Measurements from ENCODE around the gene SMURF1.
A peak's percentile ranks its signal among the peaks of the same experiment; 100 is the strongest.
"Not testable (repeated sequence)": the region's sequence is repeated elsewhere in the genome, so short reads cannot be mapped to it uniquely, and the experiment has no call there.

The SMURF1 gene

DNA sequence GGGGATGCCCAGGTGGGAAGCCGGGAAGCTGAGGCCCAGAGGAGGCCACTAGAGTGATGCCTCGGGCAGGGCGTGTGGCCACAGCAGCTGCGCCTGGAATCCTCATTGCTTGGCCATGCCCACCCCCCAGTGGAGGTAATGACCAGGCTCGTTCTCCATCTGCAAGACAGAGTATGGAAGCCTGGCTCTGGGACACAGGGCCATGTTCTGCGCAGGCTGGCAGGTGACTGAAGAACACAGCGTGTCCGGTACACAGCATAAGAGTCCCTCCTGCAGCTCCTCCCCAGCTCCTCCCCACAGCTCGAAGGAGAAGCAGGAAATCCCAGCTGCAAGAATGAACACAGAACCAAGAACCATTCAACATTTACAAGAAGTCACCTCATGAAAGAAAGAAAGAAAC is 64.8 kb downstream of the SMURF1 start:
- Mint-ChIP-seq H3K9me3 (no peaks in the 10 kb centered on the region), H3K4me1 (peaks cover 35% of the 10 kb centered on the region), H3K27ac (peak overlapping the region; percentile 7 to 30), H3K27me3 (no peaks in the 10 kb centered on the region), H3K4me3 (peak overlapping the region; percentile 49 to 54)
- peak; percentile 68 for ATAC-seq
- DNase-seq: no peak

GRCh38 chr7:99078416-99078815 is 65.5 kb downstream of the SMURF1 start:
- no peaks in the 10 kb centered on the region for H3K9me3 Mint-ChIP-seq
- no peak for DNase-seq
- ATAC-seq: no peak

DNA sequence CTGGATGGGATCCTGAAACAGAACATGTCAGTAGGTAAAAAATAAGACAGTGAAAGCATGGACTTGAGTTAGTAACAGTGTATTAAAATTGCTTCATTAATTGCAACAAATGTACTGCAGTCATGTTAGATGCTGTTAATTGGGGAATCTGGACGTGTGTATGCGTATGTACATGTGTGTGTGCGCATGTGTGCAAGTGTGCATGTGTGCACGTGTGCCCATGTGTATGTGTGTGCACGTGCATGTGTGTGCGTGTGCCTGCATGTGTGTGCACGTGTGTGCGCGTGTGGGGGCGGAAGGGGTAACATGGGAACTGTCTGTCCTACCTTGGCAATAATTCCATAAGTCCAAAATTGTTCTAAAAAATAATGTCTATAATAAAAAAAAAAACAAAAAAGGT is 67.3 kb downstream of the SMURF1 start:
- ATAC-seq (no peak), DNase-seq (no peak)
- Mint-ChIP-seq H3K4me1 (peaks cover 35% of the 10 kb centered on the region), H3K27me3 (no peaks in the 10 kb centered on the region), H3K27ac (no peak overlapping the region), H3K9me3 (no peaks in the 10 kb centered on the region), H3K4me3 (no peak overlapping the region)

More at GRCh38 chr7:99078416-99078815, 65.5 kb downstream of the SMURF1 start:
- H3K27me3 Mint-ChIP-seq: no peaks in the 10 kb centered on the region
- H3K4me3 Mint-ChIP-seq: no peak overlapping the region
- H3K4me1 Mint-ChIP-seq: peaks cover 35% of the 10 kb centered on the region
- H3K27ac Mint-ChIP-seq: no peak overlapping the region

DNA sequence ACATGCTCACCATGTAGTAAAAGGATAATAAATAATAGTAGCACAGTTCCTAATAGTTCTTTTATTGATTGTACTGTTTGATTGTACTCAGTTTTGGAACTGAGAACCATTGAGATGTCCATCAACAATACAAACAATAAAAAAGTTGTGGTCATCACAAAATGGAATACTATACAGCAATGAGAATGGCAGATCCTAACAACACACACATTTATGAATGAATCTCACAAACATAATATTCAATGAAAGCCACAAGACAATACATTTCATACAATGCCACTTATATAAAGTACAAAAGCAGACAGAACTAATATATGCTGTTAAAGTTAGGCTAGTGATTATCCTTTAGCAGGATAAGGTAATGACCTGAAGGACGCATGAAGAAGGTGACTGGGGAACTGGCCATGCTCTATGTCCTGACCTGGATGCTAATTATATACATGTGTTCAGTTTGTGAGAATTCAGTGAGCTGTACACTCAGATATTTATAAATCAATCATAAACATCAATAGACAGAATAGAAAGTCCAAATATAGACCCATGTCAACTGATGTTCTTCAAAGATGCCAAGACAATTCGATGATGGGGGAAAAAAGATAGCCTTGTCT is 70.0 kb downstream of the SMURF1 start:
- Mint-ChIP-seq H3K4me3 (no peak overlapping the region), H3K27me3 (no peaks in the 10 kb centered on the region), H3K4me1 (peaks cover 30% of the 10 kb centered on the region), H3K27ac (no peak overlapping the region), H3K9me3 (no peaks in the 10 kb centered on the region)
- DNase-seq (no peak), ATAC-seq (no peak)

GRCh38 chr7:99072126-99072525 is 71.8 kb downstream of the SMURF1 start:
- H3K27ac Mint-ChIP-seq: no peak overlapping the region
- no peak overlapping the region for H3K4me3 Mint-ChIP-seq
- no peaks in the 10 kb centered on the region for H3K27me3 Mint-ChIP-seq
- H3K4me1 Mint-ChIP-seq: peaks cover 27% of the 10 kb centered on the region
- DNase-seq: no peak
- H3K9me3 Mint-ChIP-seq: no peaks in the 10 kb centered on the region
- no peak for ATAC-seq

GRCh38 chr7:99070361-99070760 is 73.5 kb downstream of the SMURF1 start:
- DNase-seq (no peak), ATAC-seq (no peak)
- H3K4me1 Mint-ChIP-seq: peaks cover 19% of the 10 kb centered on the region

DNA sequence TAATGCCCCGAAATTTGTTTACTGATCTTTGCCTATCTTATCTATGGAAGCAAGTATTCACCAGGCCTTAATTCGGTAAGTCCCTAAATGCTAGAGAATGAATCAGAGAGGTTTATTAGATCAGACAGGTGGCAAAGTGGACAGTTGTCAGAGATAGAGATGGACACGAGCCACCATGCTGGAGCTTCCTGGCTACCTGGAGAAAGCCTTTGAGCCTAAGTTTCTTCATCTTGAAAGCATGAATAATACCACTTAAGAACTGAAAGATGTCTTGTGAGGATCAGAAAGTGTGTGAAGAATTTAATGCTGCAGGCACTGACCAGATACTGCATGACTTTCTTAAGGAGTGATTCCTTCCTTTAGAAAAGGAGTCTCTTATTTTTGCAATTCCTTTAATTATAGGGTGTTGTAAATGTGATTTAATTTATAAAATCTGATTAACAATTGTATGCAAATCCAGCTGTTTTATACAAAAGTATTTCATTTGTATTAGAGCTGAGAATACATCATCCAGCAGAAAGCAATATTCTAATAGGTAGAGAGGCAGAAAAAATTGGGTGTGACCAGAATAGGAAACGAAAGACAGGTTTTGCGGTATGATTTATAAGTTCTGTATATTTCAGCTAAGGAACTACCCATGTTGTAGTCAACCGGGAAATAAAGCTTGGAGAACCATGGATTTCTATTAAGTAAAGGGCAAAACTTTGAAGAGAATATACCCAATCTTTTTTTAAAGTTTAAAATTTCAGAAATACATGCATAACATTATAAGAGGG is 82.7 kb downstream of the SMURF1 start:
- DNase-seq: no peak
- Mint-ChIP-seq H3K27ac (no peak overlapping the region), H3K4me3 (no peak overlapping the region), H3K4me1 (peaks cover 4% of the 10 kb centered on the region), H3K9me3 (no peaks in the 10 kb centered on the region), H3K27me3 (no peaks in the 10 kb centered on the region)
- no peak for ATAC-seq

More at GRCh38 chr7:99070361-99070760, 73.5 kb downstream of the SMURF1 start:
- Mint-ChIP-seq H3K9me3 (no peaks in the 10 kb centered on the region), H3K4me3 (no peak overlapping the region), H3K27ac (no peak overlapping the region), H3K27me3 (no peaks in the 10 kb centered on the region)

DNA sequence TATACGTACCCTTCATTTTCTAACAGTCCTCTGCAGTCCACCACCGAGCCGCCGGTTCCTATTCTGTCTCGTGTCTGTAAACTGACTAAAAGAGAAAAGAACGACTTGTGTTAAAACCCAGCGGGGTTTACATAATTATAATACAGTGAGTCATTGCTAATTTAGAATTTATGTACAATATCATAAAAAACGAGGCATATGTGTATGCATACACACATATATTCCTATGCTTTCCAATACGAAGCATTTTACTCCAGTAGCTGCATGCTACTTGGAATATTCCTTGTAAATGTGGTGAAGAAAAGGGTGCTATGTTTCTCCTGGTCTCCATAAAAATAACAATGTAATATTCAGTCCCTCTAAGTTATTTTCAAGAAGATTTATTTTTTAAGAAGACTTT is 89.1 kb downstream of the SMURF1 start:
- ATAC-seq (no peak), DNase-seq (no peak)
- no peaks in the 10 kb centered on the region for H3K27me3 Mint-ChIP-seq
- H3K4me3 Mint-ChIP-seq: no peak overlapping the region
- peak overlapping the region in 1 of 2 donors; percentile 59 for H3K27ac Mint-ChIP-seq
- no peaks in the 10 kb centered on the region for H3K9me3 Mint-ChIP-seq
- peaks cover 15% of the 10 kb centered on the region for H3K4me1 Mint-ChIP-seq

DNA sequence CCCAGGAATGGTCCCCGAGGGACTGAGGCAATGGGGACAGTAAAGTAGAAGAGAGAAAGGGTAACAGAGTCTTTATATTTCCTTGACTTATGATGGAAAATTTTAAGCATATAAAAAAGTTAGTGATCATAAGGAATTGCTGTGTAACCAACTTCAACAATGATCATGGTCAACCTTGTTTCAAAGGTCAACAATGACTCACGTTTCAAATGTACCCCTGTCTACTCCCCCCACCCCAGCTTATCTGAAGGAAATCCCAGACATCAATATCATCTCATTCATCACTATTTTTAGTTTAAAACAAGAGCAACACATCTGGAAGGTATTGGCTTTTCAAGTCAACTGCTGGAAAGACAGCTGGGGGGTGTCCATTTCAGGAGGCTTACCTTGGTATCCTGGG is 92.9 kb downstream of the SMURF1 start:
- peaks cover 15% of the 10 kb centered on the region for H3K4me1 Mint-ChIP-seq
- no peak overlapping the region for H3K4me3 Mint-ChIP-seq
- no peaks in the 10 kb centered on the region for H3K9me3 Mint-ChIP-seq
- DNase-seq (no peak), ATAC-seq (no peak)
- H3K27me3 Mint-ChIP-seq: no peaks in the 10 kb centered on the region
- no peak overlapping the region for H3K27ac Mint-ChIP-seq

- Mint-ChIP-seq H3K4me1 (peaks cover 15% of the 10 kb centered on the region), H3K27ac (peak overlapping the region in 1 of 2 donors; percentile 90), H3K9me3 (no peaks in the 10 kb centered on the region), H3K4me3 (no peak overlapping the region), H3K27me3 (no peaks in the 10 kb centered on the region)
- DNase-seq (no peak), ATAC-seq (no peak)
Observed at GRCh38 chr7:99047526-99048077, 96.3 kb downstream of the SMURF1 start.

- ATAC-seq: no peak
- no peak overlapping the region for H3K4me3 Mint-ChIP-seq
- no peaks in the 10 kb centered on the region for H3K27me3 Mint-ChIP-seq
- H3K4me1 Mint-ChIP-seq: peaks cover 15% of the 10 kb centered on the region
- DNase-seq: no peak
- H3K9me3 Mint-ChIP-seq: no peaks in the 10 kb centered on the region
- peak overlapping the region in 1 of 2 donors; percentile 34 for H3K27ac Mint-ChIP-seq
Observed at GRCh38 chr7:99046722-99047121, 97.2 kb downstream of the SMURF1 start.

DNA sequence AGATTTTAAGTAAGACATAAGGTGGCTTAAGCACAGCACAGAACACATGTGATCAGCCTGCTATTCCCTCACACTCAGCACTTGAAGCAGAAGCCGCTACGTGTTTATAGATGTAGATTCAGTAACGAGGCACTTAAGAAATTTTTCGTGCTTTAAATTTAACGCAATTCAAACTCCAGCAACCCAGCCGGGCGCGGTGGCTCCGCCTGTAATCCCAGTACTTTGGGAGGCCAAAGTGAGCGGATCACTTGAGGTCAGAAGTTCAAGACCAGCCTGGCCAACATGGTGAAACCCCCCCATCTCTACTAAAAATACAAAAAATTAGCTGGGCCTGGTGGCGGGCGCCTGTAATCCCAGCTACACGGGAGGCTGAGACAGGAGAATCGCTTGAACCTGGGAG is 97.6 kb downstream of the SMURF1 start:
- ATAC-seq, H3K9me3 Mint-ChIP-seq, DNase-seq, H3K27me3 Mint-ChIP-seq, H3K27ac Mint-ChIP-seq, H3K4me3 Mint-ChIP-seq: not testable (repeated sequence)
- H3K4me1 Mint-ChIP-seq: peaks cover 10% of the 10 kb centered on the region

GRCh38 chr7:99044858-99045257 is 99.0 kb downstream of the SMURF1 start:
- not testable (repeated sequence) for ATAC-seq, H3K4me3 Mint-ChIP-seq, H3K9me3 Mint-ChIP-seq, DNase-seq, H3K27me3 Mint-ChIP-seq, H3K4me1 Mint-ChIP-seq
- peak overlapping the region in 1 of 2 donors; percentile 55 for H3K27ac Mint-ChIP-seq

- Mint-ChIP-seq H3K4me3 (no peak overlapping the region), H3K27me3 (no peaks in the 10 kb centered on the region), H3K9me3 (no peaks in the 10 kb centered on the region), H3K4me1 (peaks cover 7% of the 10 kb centered on the region), H3K27ac (no peak overlapping the region)
- ATAC-seq (no peak), DNase-seq (no peak)
Observed at GRCh38 chr7:99042957-99043356, 101.0 kb downstream of the SMURF1 start.

DNA sequence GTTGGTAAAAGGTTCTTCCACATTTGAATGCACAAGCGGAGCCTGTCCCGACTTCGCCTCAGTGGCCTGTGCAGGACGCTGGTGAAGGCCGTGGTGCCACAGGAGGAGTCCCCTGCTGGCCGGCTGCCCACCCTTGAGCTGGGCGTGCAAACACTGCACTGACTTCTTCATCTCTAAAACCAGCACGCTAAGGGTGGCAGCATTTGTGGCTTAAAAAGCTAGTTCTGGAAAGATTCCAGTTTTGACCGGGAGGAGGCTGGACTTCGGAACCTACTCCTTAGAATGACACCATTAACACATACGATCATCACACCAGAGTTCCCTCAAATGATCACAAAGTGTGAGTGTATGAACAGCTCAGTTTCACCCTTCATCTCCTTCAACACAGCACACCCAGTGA is 102.4 kb downstream of the SMURF1 start:
- DNase-seq: no peak
- no peak for ATAC-seq
- peaks cover 7% of the 10 kb centered on the region for H3K4me1 Mint-ChIP-seq
- no peaks in the 10 kb centered on the region for H3K27me3 Mint-ChIP-seq
- H3K4me3 Mint-ChIP-seq: no peak overlapping the region
- no peak overlapping the region for H3K27ac Mint-ChIP-seq
- no peaks in the 10 kb centered on the region for H3K9me3 Mint-ChIP-seq

Measured in stimulated activated naive CD8-positive, alpha-beta T cell treated with anti-CD3 and anti-CD28 coated beads, Interleukin-15, amount 100 ng/mL, for 72 hours (primary cell).